ENCODE data around the gene SLC9B1.
"Not testable (repeated sequence)": the region's sequence is repeated elsewhere in the genome, so short reads cannot be mapped to it uniquely, and the experiment has no call there.

Gene SLC9B1

DNA sequence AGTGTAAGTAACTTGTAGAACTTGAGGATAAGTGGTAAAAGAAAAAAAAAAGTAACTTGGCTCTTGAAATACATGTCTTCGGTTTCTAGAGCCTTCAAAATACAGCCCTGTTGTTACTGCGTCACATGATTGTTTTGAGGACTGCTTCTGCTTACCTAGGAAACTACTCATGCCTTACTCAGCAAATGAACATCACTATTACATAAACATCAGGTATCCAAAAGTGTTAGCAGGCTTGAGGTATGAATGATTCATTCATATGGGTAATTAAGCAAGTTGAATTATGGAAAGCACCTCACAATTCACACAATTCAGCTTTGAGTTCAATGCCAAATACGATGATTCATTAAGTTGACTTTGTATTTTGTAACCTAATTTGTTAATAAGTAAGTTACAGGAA, 129.6 kb downstream of the SLC9B1 start:
- H3K9me3 ChIP-seq (ENCODE audit: control insufficient read depth, insufficient read depth, low read depth, low read length); H3K4me3 ChIP-seq (ENCODE audit: low read depth, low read length); H3K4me1 ChIP-seq (ENCODE audit: control insufficient read depth, insufficient read depth, low read length); H3K36me3 ChIP-seq (ENCODE audit: control insufficient read depth in 2 of 2, insufficient read depth in 1 of 2, low read length in 2 of 2); H3K27ac ChIP-seq (ENCODE audit: extremely low read depth, low read depth, low read length); POLR2A ChIA-PET; CTCF ChIA-PET: not testable (repeated sequence)

DNA sequence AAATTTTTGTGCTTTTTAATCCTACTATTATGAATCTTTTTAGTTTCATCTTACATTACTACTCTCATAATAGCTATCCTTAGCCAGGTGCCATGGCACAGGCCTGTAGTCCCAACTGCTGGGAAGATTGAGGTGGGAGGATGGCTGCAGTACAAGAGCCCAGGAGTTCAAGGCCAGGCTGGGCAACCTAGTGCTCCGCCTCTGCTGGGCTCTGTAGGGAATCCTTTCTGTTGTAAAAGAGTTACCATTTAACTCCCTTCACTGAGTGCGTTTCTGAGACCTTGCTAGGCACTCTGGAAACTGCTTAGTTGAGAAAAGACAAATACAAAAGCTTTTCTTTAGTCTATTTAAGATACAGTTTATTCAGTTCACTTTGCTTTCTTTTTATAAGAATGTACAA, 130.9 kb downstream of the SLC9B1 start:
- H3K9me3 ChIP-seq (ENCODE audit: control insufficient read depth, insufficient read depth, low read depth, low read length); CTCF ChIA-PET; H3K4me1 ChIP-seq (ENCODE audit: control insufficient read depth, insufficient read depth, low read length); H3K4me3 ChIP-seq (ENCODE audit: low read depth, low read length); POLR2A ChIA-PET; H3K27ac ChIP-seq (ENCODE audit: extremely low read depth, low read depth, low read length); H3K36me3 ChIP-seq (ENCODE audit: control insufficient read depth in 2 of 2, insufficient read depth in 1 of 2, low read length in 2 of 2): not testable (repeated sequence)

DNA sequence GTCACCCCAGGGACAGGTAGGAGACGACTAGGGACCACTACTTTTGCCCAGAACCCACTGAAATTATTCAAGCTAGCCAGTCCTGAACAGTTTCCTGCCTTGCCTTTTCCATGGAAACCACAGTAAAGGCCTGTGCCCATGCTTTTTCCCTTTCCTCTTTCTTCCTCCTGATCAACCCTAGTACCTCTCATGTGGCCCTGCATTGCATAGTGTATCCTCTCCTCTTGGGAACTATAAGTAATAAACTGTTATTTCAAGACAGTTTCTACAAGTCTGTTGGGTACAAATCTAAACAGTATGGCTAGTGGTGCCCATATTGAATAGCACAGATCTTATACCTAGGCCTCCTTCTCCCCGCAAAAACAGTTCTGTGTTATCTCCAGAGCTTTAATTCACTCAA, 136.2 kb downstream of the SLC9B1 start:
- ChIA-PET CTCF (no interaction called here), POLR2A (interaction anchor here (1.5 kb wide), 1 partner anchor 14 kb away, joined by 3 read pairs; no protein-coding TSS in a partner anchor)
- TF ChIP-seq ZBTB8A (tag by site-specific recombination; IDR thresholded peaks at IDR 0.05) (no peak), ZNF76 (tag by site-specific recombination; IDR thresholded peaks at IDR 0.05; ENCODE audit: borderline replicate concordance, low read depth) (no peak), ZNF266 (tag by site-specific recombination; IDR thresholded peaks at IDR 0.05; ENCODE audit: low read depth) (peak; percentile 55; the same call in 1 of the 2 replicates), ZNF571 (tag by site-specific recombination; IDR thresholded peaks at IDR 0.05) (no peak), TRIM28 (IDR thresholded peaks at IDR 0.05; ENCODE audit: borderline replicate concordance, low read length) (no peak), ZNF501 (tag by site-specific recombination; IDR thresholded peaks at IDR 0.05) (no peak)
- no peak overlapping the region for H3K4me3 ChIP-seq (ENCODE audit: low read depth, low read length)
- H3K4me1 ChIP-seq (ENCODE audit: control insufficient read depth, insufficient read depth, low read length) = no peaks in the 10 kb centered on the region
- H3K9me3 ChIP-seq (ENCODE audit: control insufficient read depth, insufficient read depth, low read depth, low read length) = no peaks in the 10 kb centered on the region
- peaks cover 0 to 8% of the 10 kb centered on the region in 2 experiments; a peak in 1 of 3 replicates for H3K36me3 ChIP-seq (ENCODE audit: control insufficient read depth in 2 of 2, insufficient read depth in 1 of 2, low read length in 2 of 2)
- H3K27ac ChIP-seq (ENCODE audit: extremely low read depth, low read depth, low read length) = no peak overlapping the region

DNA sequence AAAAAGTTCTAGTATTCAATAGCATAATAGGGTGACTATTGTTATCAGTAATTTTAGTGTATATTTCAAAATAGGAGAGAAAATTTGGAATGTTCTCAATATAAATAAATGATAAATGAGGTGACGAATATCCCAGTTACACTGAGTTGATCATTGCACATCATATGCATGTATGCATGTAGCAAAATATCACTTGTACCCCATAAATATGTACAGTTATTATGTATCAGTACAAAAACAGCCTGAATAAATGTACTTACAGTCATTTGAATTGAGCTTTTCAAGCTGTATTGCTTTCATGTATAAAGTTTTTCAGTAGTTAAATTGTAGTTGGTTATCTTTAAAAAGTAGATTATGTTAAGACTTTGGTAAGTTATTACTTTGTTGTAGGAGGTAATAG, 138.2 kb downstream of the SLC9B1 start:
- Histone ChIP-seq H3K27ac (ENCODE audit: extremely low read depth, low read depth, low read length) (no peak overlapping the region), H3K36me3 (ENCODE audit: control insufficient read depth in 2 of 2, insufficient read depth in 1 of 2, low read length in 2 of 2) (peaks cover 0 to 22% of the 10 kb centered on the region in 2 experiments; a peak in 1 of 3 replicates), H3K4me1 (ENCODE audit: control insufficient read depth, insufficient read depth, low read length) (no peaks in the 10 kb centered on the region), H3K9me3 (ENCODE audit: control insufficient read depth, insufficient read depth, low read depth, low read length) (no peaks in the 10 kb centered on the region), H3K4me3 (ENCODE audit: low read depth, low read length) (no peak overlapping the region)
- ChIA-PET POLR2A (interaction anchor here (1.6 kb wide), 1 partner anchor 54 kb away, joined by 3 read pairs; the partner anchor contains the start of gene UBE2D3), CTCF (no interaction called here)
- no peak for TF ChIP-seq FEZF1 (tag by site-specific recombination; IDR thresholded peaks at IDR 0.05)
- no peak for TF ChIP-seq ZNF223 (tag by site-specific recombination; IDR thresholded peaks at IDR 0.05)
- TF ChIP-seq GLIS1 (tag by site-specific recombination; IDR thresholded peaks at IDR 0.05) = no peak
- no peak for TF ChIP-seq ZNF670 (tag by site-specific recombination; IDR thresholded peaks at IDR 0.05; ENCODE audit: low read depth)
- no peak for TF ChIP-seq ZNF114 (tag by site-specific recombination; IDR thresholded peaks at IDR 0.05)
- no peak for TF ChIP-seq ZNF610 (tag by site-specific recombination; IDR thresholded peaks at IDR 0.05; ENCODE audit: borderline replicate concordance)
- no peak for TF ChIP-seq HOXC10 (CRISPR knock-in tag; IDR thresholded peaks at IDR 0.05)

DNA sequence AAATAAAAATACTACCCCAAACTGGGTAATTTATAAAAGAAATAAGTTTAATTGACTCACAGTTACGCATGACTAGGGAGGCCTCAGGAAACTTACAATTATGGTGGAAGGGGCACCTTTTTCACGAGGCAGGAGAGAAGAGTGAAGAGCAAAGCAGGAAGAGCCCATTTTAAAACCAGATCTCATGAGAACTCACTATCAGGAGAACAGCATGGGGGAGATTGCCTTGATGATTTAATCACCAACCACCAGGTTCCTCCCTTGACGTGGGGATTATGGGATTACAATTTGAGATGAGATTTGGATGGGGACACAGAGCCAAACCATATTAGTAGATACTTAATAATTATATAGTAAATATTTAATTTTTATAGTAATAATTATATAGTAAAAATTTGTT, 140.6 kb downstream of the SLC9B1 start:
- ChIA-PET POLR2A (no interaction called here), CTCF (no interaction called here)
- no peak overlapping the region for H3K27ac ChIP-seq (ENCODE audit: extremely low read depth, low read depth, low read length)
- H3K36me3 ChIP-seq (ENCODE audit: control insufficient read depth in 2 of 2, insufficient read depth in 1 of 2, low read length in 2 of 2) = peaks cover 0 to 36% of the 10 kb centered on the region in 2 experiments; a peak in 2 of 3 replicates
- TF ChIP-seq HOXC10 (CRISPR knock-in tag; IDR thresholded peaks at IDR 0.05) (no peak), ZSCAN16 (tag by site-specific recombination; IDR thresholded peaks at IDR 0.05) (no peak)
- TF ChIP-seq, protein P1, sequence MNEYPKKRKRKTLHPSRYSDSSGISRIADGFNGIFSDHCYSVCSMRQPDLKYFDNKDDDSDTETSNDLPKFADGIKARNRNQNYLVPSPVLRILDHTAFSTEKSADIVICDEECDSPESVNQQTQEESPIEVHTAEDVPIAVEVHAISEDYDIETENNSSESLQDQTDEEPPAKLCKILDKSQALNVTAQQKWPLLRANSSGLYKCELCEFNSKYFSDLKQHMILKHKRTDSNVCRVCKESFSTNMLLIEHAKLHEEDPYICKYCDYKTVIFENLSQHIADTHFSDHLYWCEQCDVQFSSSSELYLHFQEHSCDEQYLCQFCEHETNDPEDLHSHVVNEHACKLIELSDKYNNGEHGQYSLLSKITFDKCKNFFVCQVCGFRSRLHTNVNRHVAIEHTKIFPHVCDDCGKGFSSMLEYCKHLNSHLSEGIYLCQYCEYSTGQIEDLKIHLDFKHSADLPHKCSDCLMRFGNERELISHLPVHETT (tag by site-specific recombination; IDR thresholded peaks at IDR 0.05) = no peak
- H3K4me3 ChIP-seq (ENCODE audit: low read depth, low read length) = no peak overlapping the region
- no peaks in the 10 kb centered on the region for H3K9me3 ChIP-seq (ENCODE audit: control insufficient read depth, insufficient read depth, low read depth, low read length)
- H3K4me1 ChIP-seq (ENCODE audit: control insufficient read depth, insufficient read depth, low read length) = no peaks in the 10 kb centered on the region

DNA sequence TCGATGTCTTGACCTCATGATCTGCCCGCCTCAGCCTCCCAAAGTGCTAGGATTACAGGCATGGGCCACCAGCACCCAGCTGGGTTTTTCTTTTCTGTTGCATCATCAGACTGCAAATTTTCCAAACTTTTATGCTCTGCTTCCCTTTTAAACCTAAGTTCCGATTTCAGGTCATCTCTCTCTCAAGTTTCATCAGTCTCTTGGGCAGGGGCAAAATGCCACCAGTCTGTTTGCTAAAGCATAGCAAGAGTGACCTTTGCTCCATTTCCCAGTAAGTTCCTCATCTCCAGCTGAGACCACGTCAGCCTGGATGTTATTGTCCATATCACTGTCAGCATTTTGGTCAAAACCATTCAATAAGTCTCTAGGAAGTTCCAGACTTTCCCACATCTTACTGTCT, 141.2 kb downstream of the SLC9B1 start:
- H3K4me1 ChIP-seq (ENCODE audit: control insufficient read depth, insufficient read depth, low read length); POLR2A ChIA-PET; H3K9me3 ChIP-seq (ENCODE audit: control insufficient read depth, insufficient read depth, low read depth, low read length); H3K27ac ChIP-seq (ENCODE audit: extremely low read depth, low read depth, low read length); CTCF ChIA-PET; H3K4me3 ChIP-seq (ENCODE audit: low read depth, low read length): not testable (repeated sequence)
- peaks cover 0 to 40% of the 10 kb centered on the region in 2 experiments; a peak in 2 of 3 replicates for H3K36me3 ChIP-seq (ENCODE audit: control insufficient read depth in 2 of 2, insufficient read depth in 1 of 2, low read length in 2 of 2)

Measured in HEK293 (cell line).